ENCODE results near the gene AICDA.
"Not testable (repeated sequence)": the region's sequence is repeated elsewhere in the genome, so short reads cannot be mapped to it uniquely, and the experiment has no call there.

AICDA gene

GRCh38 chr12:8637244-8637643 is 24.6 kb upstream of the AICDA start:
- DNase-seq (ENCODE audit: extremely low spot score): no peak
- no peak for TF ChIP-seq CTCF (IDR thresholded peaks at IDR 0.05; ENCODE audit: control extremely low read depth, extremely low read depth, low read depth, missing control alignments)
- POLR2A ChIA-PET: no interaction called here
- CTCF ChIA-PET: interaction anchor here (1.0 to 2.6 kb wide), 5 partner anchors 9 to 40 kb away, joined by 3 to 7 read pairs (median 4); partner anchors contain the start of gene AICDA

- POLR2A ChIA-PET: no interaction called here
- CTCF ChIA-PET: interaction anchor here (1.3 to 2.6 kb wide), 4 partner anchors 18 to 41 kb away, joined by 3 to 7 read pairs (median 4); partner anchors contain the start of gene AICDA
- DNase-seq (ENCODE audit: extremely low spot score): no peak
- TF ChIP-seq CTCF (IDR thresholded peaks at IDR 0.05; ENCODE audit: control extremely low read depth, extremely low read depth, low read depth, missing control alignments): no peak
Observed at GRCh38 chr12:8636581-8636980, 23.9 kb upstream of the AICDA start.

- POLR2A ChIA-PET; DNase-seq (ENCODE audit: extremely low spot score): not testable (repeated sequence)
- CTCF ChIA-PET: interaction anchor here (1.3 to 2.6 kb wide), 4 partner anchors 18 to 41 kb away, joined by 3 to 7 read pairs (median 4); partner anchors contain the start of gene AICDA
Observed at GRCh38 chr12:8636007-8636346, 23.3 kb upstream of the AICDA start.

- CTCF ChIA-PET: interaction anchor here (1.3 kb wide), 1 partner anchor 91 kb away, joined by 4 read pairs; no protein-coding TSS in a partner anchor
- DNase-seq (ENCODE audit: extremely low spot score); POLR2A ChIA-PET: not testable (repeated sequence)
Observed at GRCh38 chr12:8635342-8636006, 22.8 kb upstream of the AICDA start.

- no peak for TF ChIP-seq CTCF (IDR thresholded peaks at IDR 0.05; ENCODE audit: control extremely low read depth, extremely low read depth, low read depth, missing control alignments)
- no peak for DNase-seq (ENCODE audit: extremely low spot score)
- CTCF ChIA-PET: interaction anchor here (1.4 to 4.1 kb wide), 8 partner anchors 12 to 419 kb away, joined by 3 to 26 read pairs (median 12); partner anchors contain the start of gene AICDA
- POLR2A ChIA-PET: interaction anchor here (1.3 to 1.9 kb wide), 2 partner anchors 12 to 14 kb away, joined by 3 to 11 read pairs; no protein-coding TSS in a partner anchor
Observed at GRCh38 chr12:8630131-8630530, 17.5 kb upstream of the AICDA start.

- ChIA-PET CTCF (interaction anchor here (0.6 to 4.1 kb wide), 13 partner anchors 10 to 420 kb away, joined by 3 to 26 read pairs (median 6); partner anchors contain the start of gene AICDA), POLR2A (interaction anchor here (0.6 to 1.9 kb wide), 5 partner anchors 11 to 20 kb away, joined by 3 to 11 read pairs (median 4); no protein-coding TSS in a partner anchor)
- no peak for TF ChIP-seq CTCF (IDR thresholded peaks at IDR 0.05; ENCODE audit: control extremely low read depth, extremely low read depth, low read depth, missing control alignments)
- peak; percentile 68 for DNase-seq (ENCODE audit: extremely low spot score)
Observed at GRCh38 chr12:8629486-8630033, 16.9 kb upstream of the AICDA start.

GRCh38 chr12:8628731-8629130 is 16.1 kb upstream of the AICDA start:
- DNase-seq (ENCODE audit: extremely low spot score): no peak
- TF ChIP-seq CTCF (IDR thresholded peaks at IDR 0.05; ENCODE audit: control extremely low read depth, extremely low read depth, low read depth, missing control alignments): no peak
- ChIA-PET POLR2A (interaction anchor here (1.2 to 1.9 kb wide), 4 partner anchors 10 to 19 kb away, joined by 3 to 11 read pairs (median 4); no protein-coding TSS in a partner anchor), CTCF (interaction anchor here (0.6 to 4.1 kb wide), 17 partner anchors 9 to 421 kb away, joined by 3 to 26 read pairs (median 4); partner anchors contain the start of gene AICDA)

- CTCF ChIA-PET: interaction anchor here (2.5 kb wide), 1 partner anchor 12 kb away, joined by 12 read pairs; the partner anchor contains the start of gene AICDA
- DNase-seq (ENCODE audit: extremely low spot score); POLR2A ChIA-PET: not testable (repeated sequence)
Observed at GRCh38 chr12:8624750-8625149, 12.1 kb upstream of the AICDA start.

Data from GM10248 (cell line).